Glutamatergic neuron (in vitro differentiated cells): Measurements from ENCODE around the gene KIF26B. TPM values are rescaled to one million over a fixed set of nuclear protein-coding genes. Genes with fewer than 3 reads are reported as not detected.

Source experiments
- DNase-seq: peaks from one replicate; pipeline ENCODE4 v3.0.0; 2022
- H3K27ac Mint-ChIP-seq: one replicate; pipeline ENCODE4 v1.8.0; 2020; ENCODE audit warnings: mild to moderate bottlenecking, mixed read lengths, inconsistent platforms; ENCODE audit not compliant: unreplicated experiment
- H3K27me3 Mint-ChIP-seq: one replicate; pipeline ENCODE4 v1.8.0; 2020; ENCODE audit warnings: mild to moderate bottlenecking, moderate library complexity, mixed read lengths, inconsistent platforms; ENCODE audit not compliant: unreplicated experiment
- H3K36me3 Mint-ChIP-seq: one replicate; pipeline ENCODE4 v1.8.0; 2020; ENCODE audit warnings: mild to moderate bottlenecking, mixed read lengths, inconsistent platforms; ENCODE audit not compliant: unreplicated experiment
- H3K4me1 Mint-ChIP-seq: one replicate; pipeline ENCODE4 v1.8.0; 2020; ENCODE audit warnings: mild to moderate bottlenecking, low read depth, mixed read lengths, inconsistent platforms; ENCODE audit not compliant: unreplicated experiment
- H3K4me3 Mint-ChIP-seq: one replicate; pipeline ENCODE4 v1.8.0; 2020; ENCODE audit warnings: mild to moderate bottlenecking, mixed read lengths, inconsistent platforms; ENCODE audit not compliant: unreplicated experiment
- H3K9me3 Mint-ChIP-seq: one replicate; pipeline ENCODE4 v1.8.0; 2020; ENCODE audit warnings: mild to moderate bottlenecking, moderate library complexity, mixed read lengths, inconsistent platforms; ENCODE audit not compliant: unreplicated experiment
- total RNA-seq: library from RNA; stranded (reverse); fragmentation: NEBNext Ultra II Directional; extraction: Animal tissue kit (Norgen Biotek cat#: 25700); gene quantifications from one replicate; pipeline ENCODE4 v1.2.1, GENCODE V29; 2021; ENCODE audit not compliant: unreplicated experiment
- TF ChIP-seq, protein P1 (sequence below): fragments of 200-600 bp; sonication (generic); IDR thresholded peaks from one replicate; pipeline ENCODE4 v1.5.0; 2021; ENCODE audit not compliant: partially characterized antibody, unreplicated experiment

Gene KIF26B
- total RNA-seq, 1 donor from 2014 or later, result 2.4 TPM

- peak; percentile 44 for DNase-seq
- H3K27ac Mint-ChIP-seq, result no peak overlapping the region
These were observed 156.1 kb downstream of the KIF26B start for GRCh38 chr1:245310571-245311531.

DNA sequence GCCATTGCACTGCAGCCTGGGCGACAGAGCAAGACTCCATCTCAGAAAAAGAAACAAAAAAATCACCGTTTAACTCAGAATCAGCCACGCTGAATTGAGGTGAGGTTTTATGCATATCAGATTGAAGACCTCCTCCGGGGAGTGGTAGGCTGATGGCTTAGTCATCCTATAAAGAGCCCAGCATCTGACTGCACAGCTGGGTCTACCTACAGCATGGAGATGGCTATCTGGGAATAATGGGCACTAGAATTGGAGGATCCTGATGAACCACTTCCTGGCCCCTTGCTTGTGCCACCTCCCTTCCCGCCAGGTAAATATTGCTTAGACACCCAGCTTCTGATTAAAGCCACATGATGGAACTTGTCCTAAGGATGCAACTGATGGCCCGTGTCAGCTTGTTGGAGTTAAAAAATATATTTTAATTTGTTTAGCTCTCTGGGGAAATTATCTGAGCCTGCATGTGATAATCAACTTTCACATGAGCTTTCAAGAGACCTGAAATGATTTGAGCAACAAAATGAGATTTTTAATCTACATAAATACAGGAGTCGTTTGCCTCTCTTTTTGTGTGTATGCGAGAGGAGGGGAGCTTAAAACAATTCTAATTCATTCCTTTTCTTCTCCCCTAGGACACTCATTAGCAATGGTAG is 157.2 kb downstream of the KIF26B start:
- H3K36me3 Mint-ChIP-seq, result no peaks in the 10 kb centered on the region
- TF ChIP-seq, protein P1, sequence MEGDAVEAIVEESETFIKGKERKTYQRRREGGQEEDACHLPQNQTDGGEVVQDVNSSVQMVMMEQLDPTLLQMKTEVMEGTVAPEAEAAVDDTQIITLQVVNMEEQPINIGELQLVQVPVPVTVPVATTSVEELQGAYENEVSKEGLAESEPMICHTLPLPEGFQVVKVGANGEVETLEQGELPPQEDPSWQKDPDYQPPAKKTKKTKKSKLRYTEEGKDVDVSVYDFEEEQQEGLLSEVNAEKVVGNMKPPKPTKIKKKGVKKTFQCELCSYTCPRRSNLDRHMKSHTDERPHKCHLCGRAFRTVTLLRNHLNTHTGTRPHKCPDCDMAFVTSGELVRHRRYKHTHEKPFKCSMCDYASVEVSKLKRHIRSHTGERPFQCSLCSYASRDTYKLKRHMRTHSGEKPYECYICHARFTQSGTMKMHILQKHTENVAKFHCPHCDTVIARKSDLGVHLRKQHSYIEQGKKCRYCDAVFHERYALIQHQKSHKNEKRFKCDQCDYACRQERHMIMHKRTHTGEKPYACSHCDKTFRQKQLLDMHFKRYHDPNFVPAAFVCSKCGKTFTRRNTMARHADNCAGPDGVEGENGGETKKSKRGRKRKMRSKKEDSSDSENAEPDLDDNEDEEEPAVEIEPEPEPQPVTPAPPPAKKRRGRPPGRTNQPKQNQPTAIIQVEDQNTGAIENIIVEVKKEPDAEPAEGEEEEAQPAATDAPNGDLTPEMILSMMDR, result no peak

More at GRCh38 chr1:245310571-245311531, 156.1 kb downstream of the KIF26B start:
- H3K9me3 Mint-ChIP-seq, result peaks cover 3% of the 10 kb centered on the region
- H3K27me3 Mint-ChIP-seq, result peaks cover 3% of the 10 kb centered on the region
- H3K4me1 Mint-ChIP-seq, result peaks cover 5% of the 10 kb centered on the region
- H3K36me3 Mint-ChIP-seq, result no peaks in the 10 kb centered on the region
- H3K4me3 Mint-ChIP-seq, result no peak overlapping the region
- TF ChIP-seq, protein P1, result no peak

DNA sequence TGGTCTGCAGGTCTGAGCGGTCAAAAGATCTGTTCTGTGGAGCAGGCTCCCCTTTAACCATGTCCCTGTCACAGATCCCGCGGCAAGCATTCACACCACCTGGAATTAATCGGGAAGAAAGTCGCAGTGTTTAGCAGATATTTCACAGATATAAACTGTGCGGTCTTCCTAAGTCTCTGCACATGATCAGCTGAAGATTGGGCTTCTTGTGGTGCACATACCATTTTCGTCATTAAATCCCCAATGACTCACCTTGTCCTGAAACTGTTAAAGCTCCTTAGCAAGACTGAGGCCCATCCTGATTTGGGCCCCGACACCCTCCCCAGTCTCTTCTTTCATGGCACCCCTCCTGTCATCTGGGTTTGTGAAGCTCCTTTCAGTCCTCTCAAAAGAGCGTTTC is 158.8 kb downstream of the KIF26B start:
- H3K27me3 Mint-ChIP-seq, result peaks cover 8% of the 10 kb centered on the region
- DNase-seq, result no peak
- TF ChIP-seq, protein P1, result no peak
- H3K36me3 Mint-ChIP-seq, result no peaks in the 10 kb centered on the region
- no peak overlapping the region for H3K27ac Mint-ChIP-seq
- peaks cover 3% of the 10 kb centered on the region for H3K9me3 Mint-ChIP-seq
- H3K4me1 Mint-ChIP-seq, result peaks cover 15% of the 10 kb centered on the region
- H3K4me3 Mint-ChIP-seq, result no peak overlapping the region

More for the DNA sequence above, 157.2 kb downstream of the KIF26B start:
- Mint-ChIP-seq H3K27me3 (peaks cover 3% of the 10 kb centered on the region), H3K27ac (no peak overlapping the region), H3K9me3 (peaks cover 3% of the 10 kb centered on the region), H3K4me3 (no peak overlapping the region), H3K4me1 (peaks cover 8% of the 10 kb centered on the region)
- DNase-seq, result no peak

DNA sequence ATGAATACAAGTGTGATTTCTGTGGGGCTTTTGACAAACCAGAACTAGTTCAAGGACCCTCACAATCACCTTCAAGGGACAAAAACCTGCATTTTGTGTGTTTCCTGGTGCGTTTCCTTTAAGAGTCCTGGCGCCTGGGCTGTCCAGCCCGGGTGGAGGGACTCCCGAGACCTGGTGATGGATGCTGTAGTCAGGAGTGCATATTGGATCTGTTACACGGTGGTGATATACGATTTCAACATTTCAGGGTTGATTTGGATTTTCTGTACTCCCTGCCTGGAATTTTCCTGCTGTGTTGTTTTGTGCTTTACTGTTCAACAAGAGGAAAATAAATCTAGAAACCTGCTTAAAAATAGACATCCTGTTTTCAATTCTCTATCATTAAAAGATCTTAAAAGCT is 162.0 kb downstream of the KIF26B start:
- Mint-ChIP-seq H3K36me3 (no peaks in the 10 kb centered on the region), H3K27ac (peak overlapping the region; percentile 17), H3K4me1 (peaks cover 15% of the 10 kb centered on the region), H3K4me3 (peak overlapping the region; percentile 16), H3K9me3 (peaks cover 3% of the 10 kb centered on the region), H3K27me3 (peaks cover 6% of the 10 kb centered on the region)
- TF ChIP-seq, protein P1, result no peak
- no peak for DNase-seq

DNA sequence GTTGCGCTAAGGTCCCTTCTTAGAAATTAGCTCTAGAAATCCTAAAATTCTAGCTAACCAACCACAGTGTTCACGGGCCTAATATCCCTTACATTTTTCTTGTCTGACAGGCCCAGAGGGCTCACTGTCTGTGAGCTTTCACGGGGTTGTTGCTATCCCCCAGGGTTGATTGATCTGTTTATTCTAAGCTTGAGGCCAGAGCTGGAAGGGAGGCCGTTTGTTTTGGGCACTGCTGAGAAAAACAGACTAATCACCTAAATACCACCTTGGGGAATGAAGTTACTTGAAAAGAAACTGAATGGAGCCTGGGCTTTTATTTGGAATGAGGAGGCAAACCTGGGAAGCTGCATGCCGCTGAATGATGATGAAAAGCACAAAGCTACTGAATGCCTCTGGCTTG is 162.4 kb downstream of the KIF26B start:
- H3K27me3 Mint-ChIP-seq, result peaks cover 6% of the 10 kb centered on the region
- TF ChIP-seq, protein P1, result no peak
- DNase-seq, result peak; percentile 32

More for the DNA sequence above, 162.4 kb downstream of the KIF26B start:
- Mint-ChIP-seq H3K27ac (peak overlapping the region; percentile 17), H3K4me1 (peaks cover 14% of the 10 kb centered on the region), H3K4me3 (peak overlapping the region; percentile 16), H3K36me3 (no peaks in the 10 kb centered on the region), H3K9me3 (peaks cover 3% of the 10 kb centered on the region)
